Testis (tissue), 3 donors: Measurements from ENCODE around the gene PRRC2A. TPM values are rescaled to one million over a fixed set of nuclear protein-coding genes. Genes with fewer than 3 reads are reported as not detected.

ENCODE experiments used
- DNase-seq: peaks from one replicate; pipeline ENCODE4 v3.0.0-alpha.2; 2019
- H3K27ac ChIP-seq, 2 donors: fragments of 200-600 bp; sonication (generic); one replicate each; pipeline ENCODE4 v1.5.1; 2019
- H3K27me3 ChIP-seq: fragments of 200-600 bp; sonication (generic); one replicate; pipeline ENCODE4 v1.5.1; 2019
- H3K36me3 ChIP-seq: fragments of 200-600 bp; sonication (generic); one replicate; pipeline ENCODE4 v1.5.1; 2017; ENCODE audit warnings: low read depth; ENCODE audit errors: missing control alignments
- H3K4me1 ChIP-seq: fragments of 200-600 bp; sonication (generic); one replicate; pipeline ENCODE4 v1.5.1; 2019
- H3K4me3 ChIP-seq, 2 donors: fragments of 200-600 bp; sonication (generic); one replicate each; pipeline ENCODE4 v1.5.1; 2017 to 2019
- H3K9me3 ChIP-seq: fragments of 200-600 bp; sonication (generic); one replicate; pipeline ENCODE4 v1.5.1; 2017
- CTCF ChIP-seq, 3 experiments: fragments of 450-650 bp in 2 of 3; fragments of 200-600 bp in 1 of 3; sonication (generic) in 1 of 3; IDR thresholded peaks; one replicate each; pipeline ENCODE4 v1.5.1; 2016 to 2019; ENCODE audit warnings: antibody characterized with exemption in 3 of 3, mild to moderate bottlenecking in 2 of 3, moderate library complexity in 1 of 3
- POLR2A ChIP-seq: fragments of 450-650 bp; IDR thresholded peaks from one replicate; pipeline ENCODE4 v1.6.1; 2017; ENCODE audit warnings: antibody characterized with exemption, mild to moderate bottlenecking, moderate library complexity
- WGBS, 2 donors: methylation state at CpG; one replicate each; pipeline ENCODE4 v1.1.5; 2018; 5-methylcytosine and 5-hydroxymethylcytosine counted together
- intact Hi-C: fragments of 100-400 bp; cut with DNase I; formaldehyde crosslinking; loops from one replicate; pipeline ENCODE4 v1.15.1; 2023; ENCODE audit warnings: low total_unique reads
- polyA plus RNA-seq: library from polyadenylated mRNA; stranded (reverse); fragments of 350-450 nt; fragmentation: Illumina TruSeq; extraction: RNeasy Lipid Tissue Mini Kit (QIAGEN cat#74804); gene quantifications from one replicate; pipeline ENCODE4 v1.2.3, GENCODE V29; 2014; ENCODE audit warnings: low read depth, low replicate concordance; ENCODE audit not compliant: insufficient read depth
- total RNA-seq, 2 donors: library from RNA; depleted of rRNA; stranded (reverse); fragments of >200 nt; gene quantifications; one replicate each; pipeline ENCODE4 v1.2.3, GENCODE V29; 2016

The PRRC2A gene
- total and polyA plus RNA-seq, 3 donors from 2014 or later = 288 to 473 (median 301) TPM

GRCh38 chr6:31610968-31611367, 9.5 kb upstream of the PRRC2A start:
- no peak overlapping the region for H3K27ac ChIP-seq
- WGBS, 2 donors = 61 to 64% methylated on average over 4 of the region's 4 CpGs
- DNase-seq = no peak
- no peaks in the 10 kb centered on the region for H3K9me3 ChIP-seq
- intact Hi-C loops = no loop called here
- no peaks in the 10 kb centered on the region for H3K27me3 ChIP-seq
- no peak for TF ChIP-seq POLR2A
- H3K4me1 ChIP-seq = no peaks in the 10 kb centered on the region
- H3K36me3 ChIP-seq = no peaks in the 10 kb centered on the region
- no peak overlapping the region for H3K4me3 ChIP-seq

GRCh38 chr6:31614075-31614619, 6.4 kb upstream of the PRRC2A start:
- no peaks in the 10 kb centered on the region for H3K4me1 ChIP-seq
- no peaks in the 10 kb centered on the region for H3K27me3 ChIP-seq
- no peak for TF ChIP-seq POLR2A
- no peak for TF ChIP-seq CTCF (IDR thresholded peaks at IDR 0.05)
- H3K36me3 ChIP-seq = no peaks in the 10 kb centered on the region
- H3K27ac ChIP-seq = no peak overlapping the region
- no peak for DNase-seq
- no peak overlapping the region for H3K4me3 ChIP-seq
- WGBS, 2 donors = 75 to 89% methylated on average over 8 of the region's 8 CpGs
- no peaks in the 10 kb centered on the region for H3K9me3 ChIP-seq
- intact Hi-C loops = no loop called here

- no peaks in the 10 kb centered on the region for H3K27me3 ChIP-seq
- H3K27ac ChIP-seq = no peak within 1 kb of the TSS
- TF ChIP-seq POLR2A (no peak), CTCF (IDR thresholded peaks at IDR 0.05) (no peak)
- no peaks in the 10 kb centered on the region for H3K9me3 ChIP-seq
- no peaks in the 10 kb centered on the region for H3K36me3 ChIP-seq
- intact Hi-C loops = no loop called here
- 66 to 71% methylated on average over 6 of the region's 6 CpGs for WGBS, 2 donors
- no peaks in the 10 kb centered on the region for H3K4me1 ChIP-seq
- no peak for DNase-seq
- H3K4me3 ChIP-seq = no peak within 1 kb of the TSS
Observed at GRCh38 chr6:31614684-31615578, 5.6 kb upstream of the PRRC2A start, which contains the start of gene AIF1. TSS of gene AIF1 (plus strand) at chr6:31615234. CDS start at chr6:31615330, 96 bp downstream.

GRCh38 chr6:31615748-31616147, 4.8 kb upstream of the PRRC2A start:
- Histone ChIP-seq H3K27ac (no peak overlapping the region), H3K4me1 (no peaks in the 10 kb centered on the region), H3K36me3 (no peaks in the 10 kb centered on the region), H3K9me3 (no peaks in the 10 kb centered on the region), H3K27me3 (no peaks in the 10 kb centered on the region), H3K4me3 (no peak overlapping the region)
- WGBS, 2 donors = 67 to 68% methylated on average over 7 of the region's 7 CpGs
- intact Hi-C loops = no loop called here
- no peak for TF ChIP-seq POLR2A
- TF ChIP-seq CTCF (IDR thresholded peaks at IDR 0.05) = no peak
- DNase-seq = no peak

- intact Hi-C loops = no loop called here
- no peak for DNase-seq
- TF ChIP-seq POLR2A (no peak), CTCF (IDR thresholded peaks at IDR 0.05) (no peak)
- Histone ChIP-seq H3K9me3 (no peaks in the 10 kb centered on the region), H3K27me3 (no peaks in the 10 kb centered on the region), H3K27ac (no peak overlapping the region), H3K36me3 (no peaks in the 10 kb centered on the region), H3K4me1 (peaks cover 6% of the 10 kb centered on the region), H3K4me3 (no peak overlapping the region)
- 89 to 93% methylated on average over 2 of the region's 2 CpGs for WGBS, 2 donors
Observed at GRCh38 chr6:31617010-31617409, 3.5 kb upstream of the PRRC2A start.
